K562 (cell line): ENCODE measurements around the gene ATAD3B. TPM values are rescaled to one million over a fixed set of nuclear protein-coding genes. Genes with fewer than 3 reads are reported as not detected.

Experiments
- ATAC-seq: fragments of 200-7000 bp; cut with Tn5 transposase; 3 replicates; pipeline ENCODE4 v1.9.1; 2020; ENCODE audit warnings: moderate library complexity
- BruUV-seq: library from RNA; stranded (reverse); fragments of 400-500 nt; replicated peaks from 2 replicates; lab custom pipeline; 2021; lab: Mats Ljungman, UMichigan
- CTCF ChIA-PET: fragments of 300-600 bp; formaldehyde crosslinking; extraction: SDS; loops from one replicate; lab custom pipeline; 2021; ENCODE audit warnings: low intra/inter-chr PET ratio; lab: Yijun Ruan, JAX
- POLR2A ChIA-PET: fragments of 300-600, 350-650 bp; sonication (Branson Sonifier 250); formaldehyde crosslinking; extraction: SDS; loops from one replicate; lab custom pipeline; 2021; ENCODE audit warnings: antibody characterized with exemption, inconsistent platforms; lab: Yijun Ruan, JAX
- DNase-seq, 4 experiments: peaks; one replicate each; pipeline versions ENCODE4 v3.0.0 to v3.0.0-alpha.2; 2011 to 2018; ENCODE audit warnings: low spot score in 3 of 4, mixed read lengths in 3 of 4; ENCODE audit errors: extremely low read depth in 1 of 4
- FAIRE-seq: peaks from 2 replicates; lab custom pipeline; 2011; peaks lifted over from hg19 to GRCh38; lab: Jason Lieb, UNC
- H2AFZ ChIP-seq: 2 replicates; pipeline ENCODE4 v1.6.0; 2011; ENCODE audit warnings: low read depth, low read length, control low read depth, inconsistent platforms
- H3K27ac ChIP-seq: fragments of 200-600 bp; 3 replicates; pipeline ENCODE4 v1.8.0; 2011; ENCODE audit warnings: low read depth, mild to moderate bottlenecking, control low read depth, inconsistent platforms, low read length, moderate library complexity, mixed read lengths; ENCODE audit errors: extremely low read depth
- H3K27me3 ChIP-seq, 2 experiments: fragments of 300-600 bp in 1 of 2; 2 replicates in 1 of 2; 3 replicates in 1 of 2; pipeline versions ENCODE4 v1.6.0 to v1.8.0; 2011; ENCODE audit warnings: inconsistent platforms in 2 of 2, low read length in 2 of 2, mild to moderate bottlenecking in 1 of 2, mixed read lengths in 1 of 2, moderate library complexity in 1 of 2; ENCODE audit not compliant: control insufficient read depth in 2 of 2, insufficient read depth in 2 of 2
- H3K36me3 ChIP-seq: fragments of 300-600 bp; 3 replicates; pipeline ENCODE4 v1.8.0; 2011; ENCODE audit warnings: mild to moderate bottlenecking, low read length, inconsistent platforms; ENCODE audit not compliant: control insufficient read depth, insufficient read depth
- H3K4me1 ChIP-seq, 2 experiments: fragments of 200-600 bp in 1 of 2; replicated peaks in 1 of 2; 2 replicates in 1 of 2; 3 replicates in 1 of 2; pipeline versions ENCODE4 v1.5.1 to v1.8.0; 2011; ENCODE audit warnings: inconsistent platforms in 2 of 2, low read length in 2 of 2, mild to moderate bottlenecking in 1 of 2, mixed read lengths in 1 of 2, moderate library complexity in 1 of 2; ENCODE audit not compliant: control insufficient read depth in 2 of 2, insufficient read depth in 2 of 2
- H3K4me2 ChIP-seq: 2 replicates; pipeline ENCODE4 v1.6.1; 2011; ENCODE audit warnings: low read length, control low read depth, inconsistent platforms, mixed read lengths; ENCODE audit not compliant: insufficient read depth
- H3K4me3 ChIP-seq: fragments of 200-600 bp; sonication (generic), shearing (Covaris generic); 2 replicates; pipeline ENCODE4 v1.5.1; 2016; ENCODE audit warnings: control low read depth, inconsistent platforms
- H3K79me2 ChIP-seq: fragments of 200-600 bp; 3 replicates; pipeline ENCODE4 v1.8.0; 2011; ENCODE audit warnings: low read length, inconsistent platforms; ENCODE audit not compliant: control insufficient read depth, insufficient read depth
- H3K9ac ChIP-seq, 2 experiments: 2 replicates each; pipeline versions ENCODE4 v1.6.0 to v1.6.1; 2011; ENCODE audit warnings: low read depth in 2 of 2, low read length in 2 of 2, control low read depth in 1 of 2, inconsistent platforms in 1 of 2, mild to moderate bottlenecking in 1 of 2, mixed read lengths in 1 of 2; ENCODE audit not compliant: insufficient read depth in 1 of 2
- H3K9me1 ChIP-seq: one replicate; pipeline ENCODE4 v1.6.0; 2011; ENCODE audit warnings: inconsistent platforms, mild to moderate bottlenecking, low read length, moderate library complexity; ENCODE audit not compliant: control insufficient read depth, insufficient read depth
- H3K9me3 ChIP-seq: replicated peaks from 2 replicates; pipeline ENCODE4 v1.5.1; 2011; ENCODE audit warnings: low read depth, low read length, inconsistent platforms; ENCODE audit not compliant: control insufficient read depth, insufficient read depth
- H4K20me1 ChIP-seq: replicated peaks from 2 replicates; pipeline ENCODE4 v1.6.1; 2011; ENCODE audit warnings: low read length, inconsistent platforms, mixed read lengths; ENCODE audit not compliant: control insufficient read depth, insufficient read depth
- SMAD2 ChIP-seq: fragments of 150-350 bp; IDR thresholded peaks from 2 replicates; pipeline ENCODE4 v1.6.1; 2014; ENCODE audit warnings: low read depth, mild to moderate bottlenecking, low read length
- WGBS: fragments of 100-300 bp; shearing (Covaris generic); methylation state at CpG from one replicate; pipeline ENCODE4 v1.1.6; 2016; ENCODE audit warnings: low coverage, mixed read lengths; ENCODE audit not compliant: insufficient coverage; ENCODE audit errors: missing lambda C conversion rate; 5-methylcytosine and 5-hydroxymethylcytosine counted together
- in situ Hi-C: fragments of 300-500 bp; cut with MboI; formaldehyde crosslinking; loops from 4 replicates; pipeline ENCODE4 v1.15.0; 2018; ENCODE audit warnings: inconsistent platforms, mixed read lengths
- intact Hi-C: fragments of 100-400 bp; cut with micrococcal nuclease; formaldehyde crosslinking; loops from 2 replicates; pipeline ENCODE4 v1.14.2; 2022
- polyA plus RNA-seq, 8 experiments: library from polyadenylated mRNA; depleted of rRNA in 4 of 8; stranded (reverse) in 5 of 8; unstranded in 3 of 8; fragments of >200 nt; fragmentation: Nextera tagmentation in 2 of 8; fragmentation: Illumina TruSeq in 1 of 8; extraction: Ambion mirVana in 2 of 8; extraction: Trizol in 1 of 8; gene quantifications; 2 replicates each; pipeline versions ENCODE4 v1.2.1 to v1.2.3, GENCODE V29; 2011 to 2014; ENCODE audit warnings: inconsistent platforms in 1 of 8, missing spikeins in 1 of 8
- total RNA-seq, 7 experiments: library from RNA; depleted of rRNA in 6 of 7; stranded (reverse); fragments of >200 nt in 6 of 7; fragmentation: Illumina TruSeq in 2 of 7; extraction: Trizol in 2 of 7; gene quantifications; 2 replicates each; pipeline versions ENCODE4 v1.2.1 to v1.2.3, GENCODE V29; 2011 to 2021; ENCODE audit warnings: low replicate concordance in 1 of 7
- TF ChIP-seq, protein P1 (sequence below): IDR thresholded peaks from 2 replicates; pipeline ENCODE4 v1.6.1; 2014; ENCODE audit warnings: antibody characterized with exemption

Gene ATAD3B
- total and polyA plus RNA-seq, 9 of the 15 experiments (the other 6 are each of a cell fraction or from before 2014, with no cell fraction given) = 0.07 to 113 (median 27.7) TPM

DNA sequence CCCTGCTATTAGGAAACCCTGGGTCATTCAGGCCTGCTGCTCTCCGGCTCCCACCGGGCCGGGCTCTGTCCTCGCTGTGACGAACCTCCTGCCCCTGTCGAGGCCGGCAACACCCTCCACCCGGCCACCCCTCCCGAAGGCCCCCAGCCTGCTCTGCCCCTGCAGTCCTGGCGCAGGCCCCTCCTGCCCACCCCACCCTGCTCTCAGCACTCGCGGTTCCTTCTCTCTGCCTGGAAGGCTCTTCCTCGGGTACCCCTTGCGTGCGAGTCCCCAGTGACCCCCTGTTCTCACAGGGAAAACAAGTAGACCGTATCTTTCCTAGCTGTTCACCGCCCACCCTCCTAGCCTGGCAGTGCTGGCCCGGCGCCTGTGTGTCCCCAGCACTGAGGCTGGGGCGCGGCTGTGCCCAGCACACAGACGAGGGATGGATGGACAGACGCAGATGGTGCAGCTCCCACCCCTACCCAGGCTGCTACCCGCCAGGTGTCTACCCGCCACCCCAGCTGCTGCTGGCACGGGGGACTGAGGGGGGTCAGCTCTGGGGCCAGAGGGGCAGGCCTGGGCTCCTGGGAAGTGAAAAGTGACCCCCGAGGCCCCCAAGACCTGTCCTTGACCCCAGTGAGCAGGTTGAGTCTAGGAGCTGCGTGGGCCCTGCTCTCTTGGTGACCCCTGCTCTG lies 39.2 kb upstream of the ATAD3B start:
- no peaks in the 10 kb centered on the region for H3K9me1 ChIP-seq
- no peak for DNase-seq
- H3K9me3 ChIP-seq = no peaks in the 10 kb centered on the region
- in situ Hi-C loops (no loop called here), intact Hi-C loops (no loop called here)
- peaks cover 45 to 85% of the 10 kb centered on the region in 2 experiments for H3K4me1 ChIP-seq
- ATAC-seq = no peak
- POLR2A ChIA-PET = interaction anchor here (0.5 to 0.9 kb wide), 2 partner anchors 26 to 144 kb away, joined by 3 to 6 read pairs; no protein-coding TSS in a partner anchor
- no peaks in the 10 kb centered on the region for H3K36me3 ChIP-seq
- WGBS = 85% methylated on average over 23 of the region's 28 CpGs
- no peak overlapping the region for H2AFZ ChIP-seq
- peak overlapping the region in 1 of 2 experiments; percentile 90; a peak in 3 of 4 replicates for H3K9ac ChIP-seq
- H4K20me1 ChIP-seq = no peaks in the 10 kb centered on the region
- CTCF ChIA-PET = interaction anchor here (0.6 kb wide), 1 partner anchor 33 kb away, joined by 3 read pairs; no protein-coding TSS in a partner anchor
- H3K27ac ChIP-seq = peak overlapping the region; percentile 57; the same call in 1 of the 3 replicates
- BruUV-seq = no TSS peak
- TF ChIP-seq, protein P1, sequence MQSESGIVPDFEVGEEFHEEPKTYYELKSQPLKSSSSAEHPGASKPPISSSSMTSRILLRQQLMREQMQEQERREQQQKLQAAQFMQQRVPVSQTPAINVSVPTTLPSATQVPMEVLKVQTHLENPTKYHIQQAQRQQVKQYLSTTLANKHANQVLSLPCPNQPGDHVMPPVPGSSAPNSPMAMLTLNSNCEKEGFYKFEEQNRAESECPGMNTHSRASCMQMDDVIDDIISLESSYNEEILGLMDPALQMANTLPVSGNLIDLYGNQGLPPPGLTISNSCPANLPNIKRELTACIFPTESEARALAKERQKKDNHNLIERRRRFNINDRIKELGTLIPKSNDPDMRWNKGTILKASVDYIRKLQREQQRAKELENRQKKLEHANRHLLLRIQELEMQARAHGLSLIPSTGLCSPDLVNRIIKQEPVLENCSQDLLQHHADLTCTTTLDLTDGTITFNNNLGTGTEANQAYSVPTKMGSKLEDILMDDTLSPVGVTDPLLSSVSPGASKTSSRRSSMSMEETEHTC = 0 out of 2 replicates have a peak, but pooled peaks have one; percentile 8
- no peak for TF ChIP-seq SMAD2
- FAIRE-seq = no peak
- H3K79me2 ChIP-seq = no peaks in the 10 kb centered on the region; the same call in 2 of the 3 replicates
- no peaks in the 10 kb centered on the region for H3K27me3 ChIP-seq
- H3K4me3 ChIP-seq = no peak overlapping the region
- no peak overlapping the region for H3K4me2 ChIP-seq
